HCT116 (cell line): Measurements from ENCODE around the gene HMGCLL1.

Experiments used
- POLR2AphosphoS5 ChIP-seq: IDR thresholded peaks from 2 replicates; pipeline ENCODE4 v1.6.1; 2011; ENCODE audit warnings: mild to moderate bottlenecking, low read depth, low read length, moderate library complexity
- TCF7L2 ChIP-seq: IDR thresholded peaks from 2 replicates; pipeline ENCODE4 v1.7.0; 2011; ENCODE audit warnings: borderline replicate concordance, inconsistent platforms; ENCODE audit not compliant: insufficient read depth, insufficient read length; ENCODE audit errors: extremely low read depth
- TF ChIP-seq, protein P1 (sequence below), 3 experiments: fragments of 200-600 bp in 1 of 3; sonication (generic) in 1 of 3; IDR thresholded peaks in 2 of 3; conservative IDR thresholded peaks in 1 of 3; 2 replicates each; pipeline ENCODE4 v1.5.1; 2012 to 2017; ENCODE audit warnings: low read depth in 2 of 3, low read length in 2 of 3, antibody characterized with exemption in 1 of 3, borderline replicate concordance in 1 of 3, control low read depth in 1 of 3, mild to moderate bottlenecking in 1 of 3, mixed read lengths in 1 of 3, mixed run types in 1 of 3, moderate library complexity in 1 of 3; ENCODE audit not compliant: insufficient read depth in 1 of 3
- TF ChIP-seq, protein P2 (sequence below): IDR thresholded peaks from 2 replicates; pipeline ENCODE4 v1.6.1; 2012

DNA sequence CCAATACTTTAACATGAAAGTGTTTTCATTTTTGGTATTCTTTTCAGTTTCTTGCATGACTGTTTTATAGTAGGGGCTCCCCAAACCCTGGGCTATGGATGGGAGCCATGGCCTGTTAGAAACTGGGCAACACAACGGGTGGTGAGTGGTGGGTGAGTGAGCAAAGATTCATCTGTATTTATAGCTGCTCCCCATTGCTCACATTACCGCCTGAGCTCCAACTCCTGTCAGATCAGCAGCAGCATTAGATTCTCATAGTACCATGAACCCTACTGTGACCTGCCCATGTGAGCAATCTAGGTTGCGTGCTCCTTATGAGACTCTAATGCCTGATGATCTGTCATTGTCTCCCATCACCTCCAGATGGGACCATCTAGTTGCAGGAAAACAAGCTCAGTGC is 42.3 kb upstream of the HMGCLL1 start:
- TF ChIP-seq, protein P1, sequence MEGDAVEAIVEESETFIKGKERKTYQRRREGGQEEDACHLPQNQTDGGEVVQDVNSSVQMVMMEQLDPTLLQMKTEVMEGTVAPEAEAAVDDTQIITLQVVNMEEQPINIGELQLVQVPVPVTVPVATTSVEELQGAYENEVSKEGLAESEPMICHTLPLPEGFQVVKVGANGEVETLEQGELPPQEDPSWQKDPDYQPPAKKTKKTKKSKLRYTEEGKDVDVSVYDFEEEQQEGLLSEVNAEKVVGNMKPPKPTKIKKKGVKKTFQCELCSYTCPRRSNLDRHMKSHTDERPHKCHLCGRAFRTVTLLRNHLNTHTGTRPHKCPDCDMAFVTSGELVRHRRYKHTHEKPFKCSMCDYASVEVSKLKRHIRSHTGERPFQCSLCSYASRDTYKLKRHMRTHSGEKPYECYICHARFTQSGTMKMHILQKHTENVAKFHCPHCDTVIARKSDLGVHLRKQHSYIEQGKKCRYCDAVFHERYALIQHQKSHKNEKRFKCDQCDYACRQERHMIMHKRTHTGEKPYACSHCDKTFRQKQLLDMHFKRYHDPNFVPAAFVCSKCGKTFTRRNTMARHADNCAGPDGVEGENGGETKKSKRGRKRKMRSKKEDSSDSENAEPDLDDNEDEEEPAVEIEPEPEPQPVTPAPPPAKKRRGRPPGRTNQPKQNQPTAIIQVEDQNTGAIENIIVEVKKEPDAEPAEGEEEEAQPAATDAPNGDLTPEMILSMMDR (IDR thresholded peaks at IDR 0.05 in 2 of 3, conservative IDR thresholded peaks at IDR 0.05 in 1 of 3; ENCODE audit: borderline replicate concordance in 1 of 3, insufficient read depth in 1 of 3, low read depth in 2 of 3, low read length in 2 of 3): no peak
- TF ChIP-seq, protein P2, sequence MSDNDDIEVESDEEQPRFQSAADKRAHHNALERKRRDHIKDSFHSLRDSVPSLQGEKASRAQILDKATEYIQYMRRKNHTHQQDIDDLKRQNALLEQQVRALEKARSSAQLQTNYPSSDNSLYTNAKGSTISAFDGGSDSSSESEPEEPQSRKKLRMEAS: no peak
- TF ChIP-seq POLR2AphosphoS5: no peak
- TF ChIP-seq TCF7L2: no peak
